Mononuclear cell (primary cell): ENCODE measurements around the gene TCF12. TPM values are rescaled to one million over a fixed set of nuclear protein-coding genes. Genes with fewer than 3 reads are reported as not detected.
"Not testable (repeated sequence)": the region's sequence is repeated elsewhere in the genome, so short reads cannot be mapped to it uniquely, and the experiment has no call there.

ENCODE experiments used
- H3K27me3 ChIP-seq: 2 replicates; pipeline ENCODE4 v1.6.0; 2011; ENCODE audit warnings: low read length, control low read depth; ENCODE audit not compliant: insufficient read depth
- H3K4me1 ChIP-seq: 2 replicates; pipeline ENCODE4 v1.5.1; 2011; ENCODE audit warnings: mild to moderate bottlenecking, low read length, control low read depth; ENCODE audit not compliant: insufficient read depth
- H3K4me3 ChIP-seq: 2 replicates; pipeline ENCODE4 v1.5.1; 2011; ENCODE audit warnings: mild to moderate bottlenecking, low read length, moderate library complexity
- H3K9me3 ChIP-seq: 2 replicates; pipeline ENCODE4 v1.5.1; 2011; ENCODE audit warnings: low read depth, mild to moderate bottlenecking, control low read depth, low read length
- total RNA-seq: library from RNA; depleted of rRNA; stranded (reverse); fragments of >200 nt; gene quantifications from one replicate; pipeline ENCODE4 v1.2.3, GENCODE V29; 2012

The TCF12 gene
- total RNA-seq, 1 donor: 45.8 TPM

DNA sequence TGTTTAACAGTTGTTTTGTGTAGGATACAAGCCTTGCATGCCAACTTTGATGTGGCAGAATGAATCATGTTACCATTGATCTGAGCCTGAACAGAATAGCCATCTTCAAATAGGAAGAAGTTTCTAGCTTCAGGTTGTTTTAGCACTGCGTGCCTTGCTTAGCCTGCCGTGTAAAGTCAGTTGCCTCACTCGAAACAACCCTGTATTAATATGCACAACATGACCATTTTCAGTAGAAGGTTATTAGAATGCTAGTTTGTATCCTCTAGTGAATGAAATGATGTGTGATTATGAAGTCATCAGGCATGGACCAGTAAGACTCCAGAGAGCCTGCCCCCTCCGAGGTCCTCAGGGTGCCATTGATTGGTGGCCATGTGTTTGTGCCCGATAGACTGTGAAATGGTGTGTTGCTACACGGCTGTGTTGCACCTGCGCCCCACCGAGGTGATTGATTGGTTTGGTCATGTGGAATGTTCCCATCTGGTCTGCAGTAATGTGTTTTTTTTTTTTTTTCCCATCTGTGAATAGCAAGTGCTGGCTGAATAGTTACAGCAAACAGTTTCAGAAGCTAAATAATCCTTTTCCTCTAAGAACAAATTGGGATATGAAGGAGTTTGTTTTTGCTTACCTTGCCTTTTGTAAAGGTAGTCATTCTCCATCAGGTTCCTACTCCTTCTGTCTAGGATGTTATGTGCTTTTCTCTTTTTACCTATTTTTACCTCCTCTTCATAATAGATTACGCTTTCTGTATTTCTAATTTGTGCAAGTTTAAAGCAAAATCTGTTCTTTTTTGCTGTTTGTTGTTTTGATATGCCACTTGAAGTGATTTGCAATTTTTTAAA is 214.9 kb downstream of the TCF12 start:
- H3K9me3 ChIP-seq: no peaks in the 10 kb centered on the region
- no peaks in the 10 kb centered on the region for H3K27me3 ChIP-seq
- H3K4me1 ChIP-seq: peaks cover 5% of the 10 kb centered on the region
- no peak overlapping the region for H3K4me3 ChIP-seq

DNA sequence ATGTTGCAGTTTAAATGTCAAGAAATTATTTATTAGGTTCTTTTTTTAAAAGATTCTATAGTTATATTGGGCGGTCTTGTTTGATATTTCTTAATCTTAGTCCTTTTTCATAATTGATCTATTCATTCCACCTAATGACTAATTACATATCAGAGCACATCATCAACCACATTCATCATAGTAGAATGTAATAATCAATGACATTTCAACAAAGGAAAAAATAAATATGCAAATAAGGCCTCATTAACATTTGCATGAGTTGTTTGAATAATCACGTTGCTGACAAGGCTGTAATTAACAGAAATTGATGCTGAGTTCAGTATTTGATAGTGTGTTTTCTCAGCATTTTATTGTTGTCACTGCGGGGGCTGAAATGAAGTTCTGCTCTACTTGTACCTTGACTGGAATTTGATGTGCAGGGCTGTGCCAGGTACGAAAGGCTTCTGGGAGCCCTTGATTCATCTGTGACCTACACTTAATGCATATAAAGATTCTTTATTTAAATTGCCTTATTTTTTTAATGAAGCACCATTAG is 215.7 kb downstream of the TCF12 start:
- Histone ChIP-seq H3K27me3 (no peaks in the 10 kb centered on the region), H3K4me3 (no peak overlapping the region), H3K9me3 (no peaks in the 10 kb centered on the region), H3K4me1 (peaks cover 5% of the 10 kb centered on the region)

DNA sequence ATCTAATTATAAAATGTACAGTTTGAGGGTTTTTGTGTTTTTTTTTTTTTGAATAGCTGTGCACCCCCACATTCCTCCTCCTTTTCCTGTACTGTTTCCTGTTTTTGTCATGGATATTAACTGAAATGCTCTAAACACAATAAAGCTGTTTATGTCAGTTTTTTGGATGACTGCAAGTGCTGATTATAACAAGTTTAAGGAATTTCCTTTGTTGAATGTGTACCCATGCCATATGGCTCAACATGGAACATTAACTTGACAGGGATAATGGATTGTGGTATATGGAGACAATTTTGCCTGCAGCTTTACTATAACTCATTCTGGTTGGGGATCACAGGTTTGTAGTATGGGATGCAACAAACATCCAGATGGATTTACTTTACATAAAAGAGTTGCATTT is 216.4 kb downstream of the TCF12 start:
- Histone ChIP-seq H3K4me3 (no peak overlapping the region), H3K4me1 (peaks cover 5% of the 10 kb centered on the region), H3K9me3 (no peaks in the 10 kb centered on the region), H3K27me3 (no peaks in the 10 kb centered on the region)

DNA sequence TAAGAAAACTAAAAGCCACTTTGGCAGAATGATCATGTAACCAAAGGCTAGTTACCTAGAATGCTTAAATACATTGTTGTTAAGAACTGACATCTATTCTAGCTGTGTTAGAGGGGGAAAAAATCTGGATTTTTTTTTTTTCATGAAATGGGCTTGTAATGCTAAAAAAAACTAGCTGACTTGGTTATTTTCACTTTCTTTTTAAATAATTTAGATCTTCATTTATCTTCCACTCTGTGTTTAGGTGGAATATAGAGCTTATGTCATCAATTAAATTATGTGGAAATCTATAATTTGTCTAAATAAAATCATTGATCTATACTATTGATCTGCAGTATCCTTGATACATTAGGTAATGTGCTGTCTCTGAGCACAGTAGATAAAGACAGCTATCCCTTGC is 217.4 kb downstream of the TCF12 start:
- Histone ChIP-seq H3K9me3 (no peaks in the 10 kb centered on the region), H3K4me1 (peaks cover 5% of the 10 kb centered on the region), H3K4me3 (no peak overlapping the region), H3K27me3 (no peaks in the 10 kb centered on the region)

DNA sequence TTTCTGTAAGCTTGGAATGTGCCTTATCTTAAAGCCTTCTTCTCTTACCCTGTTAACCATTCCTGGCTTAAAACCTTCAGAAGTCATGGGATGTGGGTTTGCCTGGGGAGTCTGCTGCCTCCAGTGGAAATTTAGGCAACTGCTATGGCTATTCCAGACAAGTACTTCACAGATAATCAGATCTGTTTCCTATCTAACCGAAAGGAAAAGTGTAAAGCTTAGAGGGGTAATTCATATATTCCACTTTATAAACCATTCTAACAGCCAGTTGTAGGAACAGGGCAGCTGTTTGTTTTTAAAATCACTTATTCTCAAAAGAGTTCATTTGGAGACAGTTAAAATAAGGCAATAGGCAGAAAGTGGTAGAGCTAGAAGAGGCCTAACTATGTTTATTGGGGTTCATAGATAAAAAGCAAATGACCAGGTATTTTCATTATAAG is 219.9 kb downstream of the TCF12 start:
- no peaks in the 10 kb centered on the region for H3K27me3 ChIP-seq
- peaks cover 5% of the 10 kb centered on the region for H3K4me1 ChIP-seq
- H3K4me3 ChIP-seq: no peak overlapping the region
- no peaks in the 10 kb centered on the region for H3K9me3 ChIP-seq

DNA sequence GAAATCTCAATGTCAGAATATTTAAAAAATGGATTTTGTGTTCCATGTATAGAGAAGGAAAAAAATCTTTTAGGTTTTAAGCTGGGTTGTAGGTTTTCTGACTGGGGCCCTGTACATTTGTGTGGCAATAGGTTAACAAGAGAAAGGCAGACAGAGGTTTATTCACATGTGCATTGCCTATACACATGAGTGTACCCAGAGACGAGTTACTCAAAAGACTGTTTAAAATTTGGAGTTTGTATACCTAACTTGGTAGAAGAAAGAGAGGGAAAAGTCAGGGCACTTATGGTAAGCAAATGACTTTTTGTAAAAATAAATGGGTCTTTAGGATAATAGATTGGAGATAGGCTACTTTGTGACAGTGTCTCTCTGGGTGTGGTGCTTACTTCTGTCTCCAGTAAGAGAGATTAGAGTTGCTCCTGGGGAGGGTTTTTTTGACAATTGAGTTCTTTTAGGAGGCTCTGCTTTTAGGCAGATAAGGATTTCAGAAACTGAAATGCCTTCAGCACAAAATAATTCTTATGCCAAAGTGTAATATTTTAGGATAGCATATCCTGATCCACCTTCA is 225.2 kb downstream of the TCF12 start:
- H3K4me3 ChIP-seq: no peak overlapping the region
- no peaks in the 10 kb centered on the region for H3K27me3 ChIP-seq
- H3K4me1 ChIP-seq: peaks cover 15% of the 10 kb centered on the region
- H3K9me3 ChIP-seq: no peaks in the 10 kb centered on the region

DNA sequence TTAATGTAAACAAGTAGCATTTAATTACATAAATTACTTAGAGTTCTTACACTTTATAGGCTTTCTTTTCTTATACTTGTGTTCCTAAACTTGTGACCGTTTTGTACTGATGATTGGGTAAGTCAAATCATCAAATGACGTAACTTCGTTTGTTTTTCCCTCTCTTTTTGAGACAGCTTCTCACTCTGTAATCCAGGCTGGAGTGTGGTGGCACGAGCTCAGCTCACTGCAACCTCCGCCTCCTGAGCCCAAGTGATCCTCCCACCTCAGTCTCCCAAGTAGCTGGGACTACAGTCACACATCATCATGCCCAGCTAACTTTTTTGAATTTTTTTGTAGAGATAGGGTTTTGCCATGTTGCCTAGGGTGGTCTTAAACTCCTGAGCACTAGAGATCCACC is 226.0 kb downstream of the TCF12 start:
- Histone ChIP-seq H3K4me3 (no peak overlapping the region), H3K27me3 (no peaks in the 10 kb centered on the region), H3K4me1 (peaks cover 18% of the 10 kb centered on the region), H3K9me3 (no peaks in the 10 kb centered on the region)

DNA sequence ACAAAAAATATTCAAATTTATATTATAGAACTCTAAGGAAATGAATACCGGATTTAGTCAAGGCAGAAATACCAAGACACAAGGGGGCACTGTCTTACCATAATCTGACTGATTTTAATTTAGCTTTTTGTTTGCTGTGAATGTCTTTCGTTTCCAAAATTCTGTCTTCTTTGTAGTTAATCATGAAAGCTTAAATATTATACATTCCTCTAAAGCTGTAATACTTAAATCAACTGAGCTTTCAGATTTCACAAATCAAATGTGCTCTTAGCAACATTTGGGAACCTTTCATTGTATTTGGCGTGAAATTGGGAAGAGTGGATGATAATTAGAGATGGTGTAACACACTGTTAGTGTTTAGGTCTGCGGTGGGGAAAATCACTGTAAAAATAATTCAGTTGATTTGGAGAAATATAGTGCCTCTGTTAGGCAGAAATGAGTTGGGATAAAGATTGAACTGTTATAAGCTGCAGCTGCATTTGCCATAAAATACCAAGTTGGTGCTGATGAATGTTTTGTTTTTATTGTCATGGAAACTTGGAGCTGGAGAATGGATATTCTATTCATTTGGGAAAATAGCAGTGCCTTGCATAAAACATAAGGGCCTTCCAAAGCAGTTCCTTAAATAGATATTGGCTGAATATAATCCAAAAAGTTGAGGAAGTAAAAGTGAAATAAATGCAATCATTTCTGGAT is 228.2 kb downstream of the TCF12 start:
- H3K4me1 ChIP-seq: peaks cover 18% of the 10 kb centered on the region
- no peak overlapping the region for H3K4me3 ChIP-seq
- no peaks in the 10 kb centered on the region for H3K27me3 ChIP-seq
- H3K9me3 ChIP-seq: peaks cover under 1% of the 10 kb centered on the region

DNA sequence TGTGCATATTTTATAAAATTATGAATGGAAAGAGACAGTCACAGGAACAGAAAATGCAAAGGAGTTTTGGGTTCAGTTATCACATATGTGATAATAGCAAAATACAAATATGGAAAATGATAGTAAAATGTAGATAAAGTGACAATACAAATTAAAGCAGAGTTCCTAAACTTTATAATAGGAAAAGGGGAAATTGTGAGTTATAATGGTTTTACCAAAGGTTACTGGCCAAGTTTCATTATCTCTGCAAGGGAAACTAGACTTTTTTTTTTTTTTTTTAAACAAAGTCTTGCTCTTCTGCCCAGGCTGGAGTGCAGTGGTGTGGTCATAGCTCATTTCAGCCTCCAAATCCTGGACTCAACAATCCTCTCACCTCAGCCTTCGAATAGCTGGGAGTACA is 229.2 kb downstream of the TCF12 start:
- peaks cover 7% of the 10 kb centered on the region for H3K9me3 ChIP-seq
- H3K4me1 ChIP-seq: peaks cover 18% of the 10 kb centered on the region
- H3K27me3 ChIP-seq: no peaks in the 10 kb centered on the region
- H3K4me3 ChIP-seq: no peak overlapping the region

DNA sequence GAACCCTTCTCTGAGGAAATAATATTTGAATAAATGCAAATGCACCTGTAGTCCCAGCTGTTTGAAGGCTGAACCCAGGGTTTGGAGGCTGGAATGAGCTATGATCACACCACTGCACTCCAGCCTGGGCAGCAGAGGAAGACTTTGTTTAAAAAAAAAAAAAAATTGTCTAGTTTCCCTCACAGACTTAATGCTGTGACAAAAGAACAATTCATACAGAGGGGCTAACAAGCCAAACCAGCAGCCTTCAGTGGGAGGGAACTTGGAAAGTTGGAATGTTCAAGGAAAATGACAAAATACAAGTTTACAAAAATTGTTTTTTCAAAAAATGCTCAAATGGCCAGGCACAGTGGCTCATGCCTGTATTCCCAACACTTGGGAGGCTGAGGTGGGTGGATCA is 229.8 kb downstream of the TCF12 start:
- no peaks in the 10 kb centered on the region for H3K27me3 ChIP-seq
- H3K4me3 ChIP-seq: no peak overlapping the region
- H3K9me3 ChIP-seq: peaks cover 7% of the 10 kb centered on the region
- peaks cover 21% of the 10 kb centered on the region for H3K4me1 ChIP-seq

DNA sequence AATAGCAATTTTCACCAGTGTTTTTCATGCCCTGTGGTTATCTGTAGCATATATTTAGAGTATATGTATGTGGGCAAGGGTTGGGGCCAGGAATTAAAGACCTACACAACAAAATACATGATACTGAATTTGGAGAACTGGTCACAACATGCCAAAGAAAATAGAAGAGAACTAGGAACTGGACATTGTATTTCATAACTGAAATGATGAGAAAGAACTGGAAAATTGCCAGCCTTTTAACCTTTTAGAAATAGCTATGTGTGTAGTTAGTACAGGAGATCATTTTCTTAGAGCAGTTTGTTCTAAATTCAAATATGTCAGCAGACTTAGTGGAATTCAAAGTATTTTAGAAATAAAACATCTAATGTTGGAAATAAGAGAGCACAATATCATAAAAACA is 230.8 kb downstream of the TCF12 start:
- no peak overlapping the region for H3K4me3 ChIP-seq
- peaks cover 25% of the 10 kb centered on the region for H3K4me1 ChIP-seq
- H3K9me3 ChIP-seq: peaks cover 7% of the 10 kb centered on the region
- H3K27me3 ChIP-seq: no peaks in the 10 kb centered on the region

DNA sequence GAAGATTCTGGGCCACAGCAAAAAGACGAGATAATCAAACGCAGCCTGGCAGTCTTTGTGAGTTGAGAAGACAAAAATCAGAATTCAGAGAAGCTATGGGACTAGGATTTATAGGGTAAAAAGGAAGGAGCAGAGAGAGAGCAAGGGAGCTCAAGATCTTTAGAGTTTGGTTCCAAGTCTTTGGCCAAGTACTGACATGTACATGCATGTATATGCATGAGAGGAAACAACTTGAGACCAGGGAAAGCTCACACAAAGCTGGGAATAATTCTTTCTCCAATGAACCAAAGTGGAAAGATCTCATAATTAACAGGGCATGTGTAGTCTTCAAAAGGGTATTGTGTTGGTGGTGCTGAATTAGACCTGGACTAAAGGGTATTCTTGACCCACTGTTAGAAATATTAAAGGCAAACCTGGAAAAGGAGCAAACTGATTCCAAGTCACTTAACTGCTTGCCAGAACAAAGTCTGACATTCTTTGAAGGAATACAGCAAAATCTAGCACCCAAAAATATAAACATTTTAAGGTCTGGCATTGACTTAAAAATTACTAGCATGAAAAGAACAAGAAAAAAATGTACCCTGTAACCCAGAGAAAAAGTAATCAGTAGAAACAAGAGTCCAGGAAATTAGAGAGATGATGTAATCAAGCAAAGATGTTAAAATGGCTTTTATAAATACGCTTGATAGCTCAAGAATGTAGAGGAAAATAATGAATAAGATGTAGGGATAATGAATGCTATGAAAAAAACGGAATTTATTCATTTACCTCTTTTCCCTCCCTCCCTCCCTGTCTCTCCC is 231.8 kb downstream of the TCF12 start:
- Histone ChIP-seq H3K4me1 (peaks cover 25% of the 10 kb centered on the region), H3K4me3 (no peak overlapping the region), H3K9me3 (peaks cover 7% of the 10 kb centered on the region), H3K27me3 (no peaks in the 10 kb centered on the region)

DNA sequence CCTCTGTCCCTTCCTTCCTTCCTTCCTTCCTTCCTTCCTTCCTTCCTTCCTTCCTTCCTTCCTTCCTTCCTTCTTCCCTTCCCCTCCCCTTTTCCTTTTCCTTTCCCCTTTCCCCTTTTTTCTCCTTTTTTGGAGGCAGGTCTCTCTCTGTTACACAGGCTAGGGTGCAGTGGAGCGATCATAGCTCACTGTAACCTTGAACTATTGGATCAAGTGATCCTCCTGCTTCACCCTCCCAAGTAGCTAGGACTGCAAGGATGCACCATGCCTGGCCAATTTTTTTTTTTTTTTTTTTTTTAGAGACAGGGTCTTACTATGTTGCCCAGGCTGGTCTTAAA is 232.4 kb downstream of the TCF12 start:
- H3K4me3 ChIP-seq, H3K27me3 ChIP-seq, H3K9me3 ChIP-seq: not testable (repeated sequence)
- peaks cover 25% of the 10 kb centered on the region for H3K4me1 ChIP-seq

DNA sequence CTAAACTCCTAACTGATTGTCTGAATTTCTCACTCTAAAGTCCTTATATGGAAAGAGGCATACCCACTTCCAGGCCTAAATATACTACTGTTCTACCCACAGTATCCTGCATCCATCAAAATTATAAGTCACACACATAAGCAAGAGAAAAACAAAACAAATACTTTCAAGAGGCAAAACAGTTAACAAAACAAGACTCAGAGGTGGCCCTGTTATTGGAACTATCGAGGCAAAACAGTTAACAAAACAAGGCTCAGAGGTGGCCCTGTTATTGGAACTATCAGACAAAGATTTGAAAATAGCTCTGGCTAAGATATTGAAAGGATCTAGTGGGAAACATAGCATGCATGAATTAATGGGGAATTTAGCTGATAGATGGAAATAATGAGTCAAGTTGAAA is 233.7 kb downstream of the TCF12 start:
- H3K4me3 ChIP-seq: no peak overlapping the region
- peaks cover 7% of the 10 kb centered on the region for H3K9me3 ChIP-seq
- H3K4me1 ChIP-seq: peaks cover 21% of the 10 kb centered on the region
- no peaks in the 10 kb centered on the region for H3K27me3 ChIP-seq
